GM12892 (cell line): ENCODE measurements around the gene ABLIM1.

Source experiments
- DNase-seq: peaks from one replicate; pipeline ENCODE4 v3.0.0; 2011; ENCODE audit not compliant: insufficient read length
- FAIRE-seq: peaks from 2 replicates; lab custom pipeline; 2011; peaks lifted over from hg19 to GRCh38; lab: Jason Lieb, UNC
- POLR2A ChIP-seq: IDR thresholded peaks from 2 replicates; pipeline ENCODE4 v1.6.1; 2011; ENCODE audit warnings: low read depth, low read length, control low read depth
- POLR2AphosphoS5 ChIP-seq: IDR thresholded peaks from 2 replicates; pipeline ENCODE4 v1.6.1; 2011; ENCODE audit warnings: low read depth, low read length, control low read depth
- TAF1 ChIP-seq: IDR thresholded peaks from 2 replicates; pipeline ENCODE4 v1.6.1; 2011; ENCODE audit warnings: low read depth, mild to moderate bottlenecking, control low read depth, low read length, borderline replicate concordance

Gene ABLIM1

DNA sequence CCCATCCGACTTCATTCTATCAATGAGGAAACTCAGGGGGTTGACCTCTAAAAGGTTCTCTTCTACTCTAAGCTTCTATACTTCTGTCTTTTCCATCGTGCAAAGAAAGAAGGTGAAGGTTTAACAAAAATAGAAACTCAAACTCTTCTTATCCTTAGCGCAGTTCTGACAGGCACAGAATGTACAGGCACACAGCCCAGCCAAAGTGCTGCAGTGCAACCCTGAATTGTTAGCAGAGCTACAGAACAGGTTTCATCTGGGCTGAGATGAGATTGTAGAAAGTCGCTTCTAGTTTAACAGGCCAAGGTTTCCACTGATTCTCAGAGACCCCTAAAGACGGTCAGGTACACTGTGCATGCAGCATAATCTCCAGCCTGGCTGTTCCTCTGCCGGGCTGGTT lies 174.5 kb downstream of the ABLIM1 start:
- FAIRE-seq (no peak), DNase-seq (no peak)
- no peak for TF ChIP-seq TAF1
- TF ChIP-seq POLR2AphosphoS5, result no peak
- no peak for TF ChIP-seq POLR2A

DNA sequence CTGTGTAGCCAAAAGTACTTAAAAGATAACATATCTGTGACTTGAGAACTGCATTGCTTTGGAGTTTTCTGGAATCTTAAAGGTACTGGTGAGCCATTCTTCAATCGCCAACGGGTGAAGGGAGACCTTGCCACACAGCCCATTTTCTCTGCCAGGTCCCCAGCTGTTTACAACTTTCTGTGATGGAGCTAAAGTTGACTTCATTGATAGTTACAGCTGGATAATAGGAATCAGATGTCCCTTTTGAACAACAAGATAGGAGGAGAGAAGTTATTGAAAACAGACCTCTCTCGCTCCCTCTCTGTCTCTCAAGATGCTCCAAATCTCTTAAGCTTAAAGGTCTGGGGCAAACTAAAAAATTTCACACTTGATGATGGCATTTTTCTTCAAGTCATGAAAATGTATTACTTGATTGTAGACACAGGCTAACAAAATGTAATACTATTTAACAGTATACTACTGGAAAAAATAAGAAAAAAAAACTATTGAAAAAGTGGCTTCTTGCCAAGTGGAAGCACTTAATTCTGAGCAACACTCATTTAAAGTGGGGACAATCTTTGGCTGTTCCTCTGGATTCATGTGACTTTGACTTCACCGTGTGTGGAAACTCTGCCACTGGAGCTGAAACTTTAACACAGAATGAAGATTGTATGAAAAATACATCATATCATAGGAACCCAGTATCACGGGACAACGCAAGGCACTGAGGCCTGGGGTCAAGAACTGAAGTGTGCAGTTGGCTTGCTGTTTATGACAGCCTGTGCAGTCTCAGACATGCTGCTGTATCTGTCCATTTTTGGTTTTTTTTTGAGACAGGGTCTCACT lies 175.4 kb downstream of the ABLIM1 start:
- FAIRE-seq, result no peak
- TF ChIP-seq TAF1 (no peak), POLR2AphosphoS5 (no peak), POLR2A (no peak)

DNA sequence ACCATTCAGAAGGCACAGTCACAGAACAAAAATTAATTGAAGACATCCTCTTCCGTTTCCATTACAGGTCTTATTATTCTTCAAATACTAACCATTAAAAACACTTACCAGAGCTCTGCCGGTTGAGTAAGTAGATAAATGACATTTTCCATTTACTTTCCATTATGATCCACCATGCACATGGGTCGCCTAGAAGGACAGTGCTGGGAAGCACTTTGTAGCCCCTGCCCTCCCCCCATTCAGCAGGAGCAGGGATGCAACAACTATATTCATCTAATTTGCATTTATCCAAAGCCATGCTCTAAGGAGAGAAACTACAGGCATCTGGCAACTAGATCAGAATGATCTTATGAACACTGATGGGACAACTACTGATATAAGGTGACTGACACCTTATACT lies 177.0 kb downstream of the ABLIM1 start:
- FAIRE-seq, result no peak
- no peak for DNase-seq
- TF ChIP-seq POLR2AphosphoS5 (no peak), TAF1 (no peak), POLR2A (no peak)

More for the DNA sequence above, 175.4 kb downstream of the ABLIM1 start:
- no peak for DNase-seq

DNA sequence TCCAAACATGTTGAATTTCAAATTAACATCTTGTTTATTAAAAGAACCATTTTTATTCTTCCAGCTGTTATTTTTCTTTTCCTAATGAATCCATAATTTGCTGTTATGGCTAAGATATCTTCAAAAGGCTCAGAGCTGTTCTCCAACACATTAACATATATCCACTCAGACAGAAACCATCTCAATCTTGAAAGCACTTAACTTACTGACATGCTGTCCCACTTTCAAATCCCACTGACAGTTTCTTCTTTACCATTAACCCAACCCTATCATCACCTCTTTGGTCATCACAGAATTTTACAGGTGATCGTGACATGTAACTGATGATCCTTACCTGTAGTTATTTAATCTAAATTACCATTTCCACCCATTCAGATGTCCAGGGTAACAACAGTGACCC lies 178.2 kb downstream of the ABLIM1 start:
- no peak for DNase-seq

DNA sequence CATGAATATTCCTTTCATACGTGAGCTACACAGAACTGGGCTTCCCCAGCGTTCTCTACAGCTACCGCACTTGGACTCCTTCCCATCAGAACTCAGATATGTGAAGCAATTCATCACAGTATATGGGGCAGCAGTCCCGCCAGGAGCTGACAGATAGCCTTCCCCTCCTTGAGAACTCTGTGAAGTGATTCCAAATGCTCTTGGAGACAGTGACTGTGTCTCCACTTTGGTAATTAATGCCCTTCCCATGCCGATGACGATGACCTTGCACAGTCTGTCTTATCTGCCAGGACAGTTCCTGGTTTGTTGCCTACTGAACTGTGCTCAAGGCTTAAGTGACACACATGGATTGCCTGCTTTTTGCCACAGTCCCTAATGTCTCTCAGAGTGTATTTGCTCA lies 178.8 kb downstream of the ABLIM1 start:
- FAIRE-seq (no peak), DNase-seq (no peak)
- no peak for TF ChIP-seq POLR2A
- no peak for TF ChIP-seq POLR2AphosphoS5
- no peak for TF ChIP-seq TAF1

More for the DNA sequence above, 178.2 kb downstream of the ABLIM1 start:
- FAIRE-seq, result no peak
- TF ChIP-seq POLR2AphosphoS5, result no peak
- TF ChIP-seq POLR2A, result no peak
- no peak for TF ChIP-seq TAF1

DNA sequence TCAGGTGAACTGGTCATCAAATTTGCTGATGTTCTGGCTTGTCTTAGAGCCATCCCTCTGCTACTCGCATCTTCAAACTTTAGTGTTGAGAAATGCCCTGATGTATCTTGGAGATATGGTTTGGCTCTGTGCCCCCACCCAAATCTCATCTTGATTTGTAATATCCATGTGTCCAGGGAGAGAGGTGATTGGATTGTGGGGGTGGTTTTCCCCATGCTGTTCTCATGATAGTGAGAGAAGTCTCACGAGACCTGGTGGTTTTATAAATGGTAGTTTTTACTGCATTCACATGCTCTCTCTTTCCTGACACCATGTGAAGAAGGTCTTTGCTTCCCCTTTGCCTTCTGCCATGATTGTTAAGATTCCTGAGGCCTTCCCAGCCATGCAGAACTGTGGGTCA lies 179.8 kb downstream of the ABLIM1 start:
- DNase-seq (no peak), FAIRE-seq (peak; percentile 50)
- TF ChIP-seq TAF1, result no peak
- no peak for TF ChIP-seq POLR2AphosphoS5
- no peak for TF ChIP-seq POLR2A

DNA sequence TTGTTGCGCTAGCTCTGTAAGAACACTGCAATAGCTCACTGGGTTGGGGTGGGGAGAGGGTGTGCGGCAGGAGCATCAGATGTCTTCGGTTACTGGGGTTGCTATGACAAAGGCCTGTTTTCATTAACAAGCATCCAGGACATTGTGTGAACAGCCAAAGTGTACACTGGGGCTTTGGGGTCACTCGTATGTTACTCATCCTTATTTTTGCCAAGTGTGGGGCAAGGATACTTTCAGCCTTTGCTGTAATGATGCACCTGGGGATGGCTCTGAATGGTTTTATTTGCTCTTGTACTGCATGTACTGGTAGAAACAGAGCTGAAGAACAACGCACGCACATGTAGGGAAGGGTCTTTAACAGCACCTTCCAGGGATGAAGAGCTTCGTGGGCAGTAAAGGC lies 180.8 kb downstream of the ABLIM1 start:
- TF ChIP-seq POLR2A (no peak), TAF1 (no peak), POLR2AphosphoS5 (no peak)
- DNase-seq (no peak), FAIRE-seq (peak; percentile 24)

DNA sequence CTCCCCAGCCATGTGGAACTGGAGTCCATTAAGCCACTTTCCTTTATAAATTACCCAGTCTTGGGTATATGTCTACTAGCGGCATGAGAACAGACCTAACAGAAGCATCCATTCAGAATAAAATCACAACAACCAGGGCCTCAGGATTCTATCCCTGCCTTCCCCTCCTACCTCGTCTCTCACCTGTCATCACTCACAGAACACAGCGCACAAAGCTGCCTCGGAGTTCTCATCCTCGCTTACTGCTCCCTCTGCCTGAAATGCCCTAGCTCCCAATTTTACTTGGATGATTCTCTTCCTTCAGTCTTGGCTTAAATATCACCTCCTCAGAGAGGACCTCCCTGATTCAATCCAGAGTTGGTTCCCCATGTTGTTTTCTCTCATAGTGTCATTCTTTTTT lies 183.1 kb downstream of the ABLIM1 start:
- TF ChIP-seq POLR2AphosphoS5 (no peak), POLR2A (no peak), TAF1 (no peak)
- no peak for FAIRE-seq
- no peak for DNase-seq

DNA sequence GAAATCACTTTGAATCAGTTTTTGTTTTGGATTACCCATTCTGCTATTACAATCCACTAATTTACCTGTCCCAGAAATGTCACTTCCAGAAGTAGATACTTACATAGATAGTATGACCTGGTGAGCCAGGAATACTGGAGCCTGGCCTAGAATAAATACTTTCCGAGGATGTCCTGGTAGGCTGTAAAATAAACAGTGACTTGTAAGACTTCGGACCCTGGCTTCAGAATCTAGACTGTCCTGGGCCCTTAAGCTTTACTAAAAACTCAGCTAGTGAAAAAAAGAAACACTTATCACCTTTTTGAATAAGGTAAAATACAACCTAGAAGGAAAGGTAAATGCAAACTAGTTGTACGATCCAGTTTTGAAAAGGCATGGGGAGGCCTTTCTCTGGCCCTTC lies 184.3 kb downstream of the ABLIM1 start:
- FAIRE-seq (no peak), DNase-seq (no peak)
- TF ChIP-seq POLR2A (no peak), TAF1 (no peak), POLR2AphosphoS5 (no peak)

DNA sequence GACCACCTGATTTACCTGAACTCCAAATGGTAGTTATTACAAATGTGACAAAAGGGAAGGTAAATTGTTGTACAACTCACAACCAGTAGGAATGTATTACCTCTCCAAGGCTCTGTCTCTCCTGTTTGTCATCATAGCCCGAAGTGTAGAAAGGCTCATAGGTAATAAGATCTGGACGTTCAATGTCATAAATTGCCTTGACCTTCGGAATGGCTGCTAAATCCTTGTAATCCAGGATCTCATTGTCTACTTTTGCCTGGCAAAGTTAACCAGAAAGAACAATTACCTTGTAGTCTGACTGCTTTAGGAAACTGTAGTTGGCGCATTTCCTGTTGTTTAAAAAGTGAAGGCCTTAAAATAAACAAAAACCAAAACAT lies 185.2 kb downstream of the ABLIM1 start:
- TF ChIP-seq TAF1 (no peak), POLR2AphosphoS5 (no peak), POLR2A (no peak)
- no peak for DNase-seq
- no peak for FAIRE-seq

DNA sequence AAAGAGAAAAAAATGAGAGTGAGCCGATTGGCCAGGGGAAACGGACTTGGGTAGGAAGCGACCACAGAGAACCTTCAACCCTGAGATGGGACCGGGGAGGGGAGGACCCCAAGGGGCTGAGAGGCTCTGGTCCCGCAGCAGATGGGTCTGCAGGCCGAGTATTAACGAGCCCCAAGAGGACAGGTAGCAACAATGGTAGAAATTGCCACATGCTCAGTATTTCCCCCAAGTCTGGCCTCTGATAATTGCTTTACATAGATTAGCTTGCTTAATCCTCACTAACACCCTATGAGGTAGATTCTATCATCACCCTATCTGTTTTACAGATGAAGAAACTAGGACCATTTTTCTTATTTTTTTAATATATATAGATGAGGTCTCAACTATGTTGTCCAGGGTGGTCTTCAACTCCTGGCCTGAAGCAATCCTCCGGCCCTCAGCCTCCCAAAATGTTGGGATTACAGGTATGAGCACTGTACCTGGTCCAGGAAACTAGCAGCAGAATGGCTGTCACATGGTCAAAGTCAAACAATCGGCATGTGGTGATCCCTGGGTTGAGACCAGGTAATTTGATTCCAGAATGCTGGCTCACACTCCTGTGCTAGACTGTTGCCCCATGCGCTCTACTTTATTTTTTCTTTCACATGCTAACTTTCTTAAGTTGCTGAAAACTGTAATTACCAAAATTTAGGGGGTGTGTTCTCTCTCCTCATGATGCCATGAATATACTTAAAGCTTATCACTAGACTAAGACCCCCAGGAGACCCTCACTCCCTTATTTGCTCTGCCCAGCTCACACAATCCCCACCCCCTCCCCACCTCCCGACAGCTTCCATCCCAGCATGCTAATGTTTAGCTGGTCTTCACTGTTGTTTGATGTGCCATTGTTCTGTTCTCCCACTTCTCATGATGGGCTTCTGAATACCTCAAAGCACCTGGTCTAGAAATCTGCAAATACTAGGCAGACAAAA lies 185.9 kb downstream of the ABLIM1 start:
- TF ChIP-seq POLR2A (no peak), POLR2AphosphoS5 (no peak), TAF1 (no peak)
- no peak for FAIRE-seq

More for the DNA sequence above, 185.9 kb downstream of the ABLIM1 start:
- DNase-seq, result no peak
